ENCODE results near the gene CCNY. TPM values are rescaled to one million over a fixed set of nuclear protein-coding genes. Genes with fewer than 3 reads are reported as not detected.

CCNY gene
- polyA plus RNA-seq, 2 of the 4 experiments (the other 2 are of a cell fraction) = 28.1 to 55.5 TPM

GRCh38 chr10:35384265-35384868 is 48.1 kb downstream of the CCNY start:
- 92% methylated on average over 10 of the region's 10 CpGs for WGBS (ENCODE audit: missing lambda C conversion rate)
- FAIRE-seq (no peak), DNase-seq (ENCODE audit: low read depth in 1 of 2, low spot score in 1 of 2) (no peak), ATAC-seq (no peak)
- POLR2A ChIA-PET = no interaction called here
- CTCF ChIA-PET = interaction anchor here (0.7 to 1.2 kb wide), 6 partner anchors 12 to 179 kb away, joined by 3 to 5 read pairs (median 3); no protein-coding TSS in a partner anchor
- no peak for TF ChIP-seq HEYL (CRISPR knock-in tag; IDR thresholded peaks at IDR 0.05)
- TF ChIP-seq, protein P1, sequence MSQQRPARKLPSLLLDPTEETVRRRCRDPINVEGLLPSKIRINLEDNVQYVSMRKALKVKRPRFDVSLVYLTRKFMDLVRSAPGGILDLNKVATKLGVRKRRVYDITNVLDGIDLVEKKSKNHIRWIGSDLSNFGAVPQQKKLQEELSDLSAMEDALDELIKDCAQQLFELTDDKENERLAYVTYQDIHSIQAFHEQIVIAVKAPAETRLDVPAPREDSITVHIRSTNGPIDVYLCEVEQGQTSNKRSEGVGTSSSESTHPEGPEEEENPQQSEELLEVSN (IDR thresholded peaks at IDR 0.05; ENCODE audit: borderline replicate concordance, low read depth) = no peak
- TF ChIP-seq ZC3H11A (IDR thresholded peaks at IDR 0.05) = no peak
- TF ChIP-seq REST (IDR thresholded peaks at IDR 0.05) = no peak
- TF ChIP-seq NFE2L2 (conservative IDR thresholded peaks at IDR 0.05; ENCODE audit: low read length) = no peak
- TF ChIP-seq, protein P2, sequence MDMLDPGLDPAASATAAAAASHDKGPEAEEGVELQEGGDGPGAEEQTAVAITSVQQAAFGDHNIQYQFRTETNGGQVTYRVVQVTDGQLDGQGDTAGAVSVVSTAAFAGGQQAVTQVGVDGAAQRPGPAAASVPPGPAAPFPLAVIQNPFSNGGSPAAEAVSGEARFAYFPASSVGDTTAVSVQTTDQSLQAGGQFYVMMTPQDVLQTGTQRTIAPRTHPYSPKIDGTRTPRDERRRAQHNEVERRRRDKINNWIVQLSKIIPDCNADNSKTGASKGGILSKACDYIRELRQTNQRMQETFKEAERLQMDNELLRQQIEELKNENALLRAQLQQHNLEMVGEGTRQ (IDR thresholded peaks at IDR 0.05) = no peak
- TF ChIP-seq POLR2A (IDR thresholded peaks at IDR 0.05; ENCODE audit: low read length) = no peak
- no peak for TF ChIP-seq PBX3 (IDR thresholded peaks at IDR 0.05)
- TF ChIP-seq POLR2AphosphoS2 (conservative IDR thresholded peaks at IDR 0.05; ENCODE audit: low read length) = no peak
- no peak for TF ChIP-seq RFX5 (IDR thresholded peaks at IDR 0.05)
- no peak for TF ChIP-seq SMC3 (IDR thresholded peaks at IDR 0.05)
- no peak for TF ChIP-seq EP300 (IDR thresholded peaks at IDR 0.05)
- no peak for TF ChIP-seq ATOH8 (CRISPR knock-in tag; IDR thresholded peaks at IDR 0.05; ENCODE audit: low read depth)
- no peak for TF ChIP-seq SREBF2 (IDR thresholded peaks at IDR 0.05)
- no peak for TF ChIP-seq FOXS1 (CRISPR knock-in tag; IDR thresholded peaks at IDR 0.05)
- TF ChIP-seq JUNB (IDR thresholded peaks at IDR 0.05) = no peak
- no peak overlapping the region for H3K4me2 ChIP-seq
- peaks cover 31% of the 10 kb centered on the region for H3K4me1 ChIP-seq
- H3K9me3 ChIP-seq = no peaks in the 10 kb centered on the region
- no peak overlapping the region for H3K4me3 ChIP-seq
- no peak overlapping the region for H3K27ac ChIP-seq

GRCh38 chr10:35386594-35387174 is 50.4 kb downstream of the CCNY start:
- ChIA-PET CTCF (interaction anchor here (0.5 to 2.3 kb wide), 4 partner anchors 13 to 150 kb away, joined by 3 to 6 read pairs (median 3); no protein-coding TSS in a partner anchor), POLR2A (no interaction called here)
- Histone ChIP-seq H3K4me2 (peak overlapping the region; percentile 53), H3K4me3 (no peak overlapping the region), H3K4me1 (peaks cover 31% of the 10 kb centered on the region), H3K9me3 (peaks cover 16% of the 10 kb centered on the region; the same call in 2 of the 3 replicates), H3K27ac (peak overlapping the region; percentile 29 to 48; a peak in 4 of 6 replicates)
- FAIRE-seq = no peak
- WGBS (ENCODE audit: missing lambda C conversion rate) = 55% methylated on average over 5 of the region's 5 CpGs
- DNase-seq (ENCODE audit: low read depth in 1 of 2, low spot score in 1 of 2) = no peak
- no peak for ATAC-seq
- TF ChIP-seq ELK1 (IDR thresholded peaks at IDR 0.05; ENCODE audit: low read depth, low read length) (no peak), EHMT2 (IDR thresholded peaks at IDR 0.05; ENCODE audit: low read depth) (no peak), EP300 (IDR thresholded peaks at IDR 0.05) (no peak), PHF8 (IDR thresholded peaks at IDR 0.05; ENCODE audit: borderline replicate concordance, low read depth) (no peak), EHF (CRISPR knock-in tag; IDR thresholded peaks at IDR 0.05) (no peak), CBX2 (IDR thresholded peaks at IDR 0.05; ENCODE audit: borderline replicate concordance, low read depth) (no peak), FOSL2 (IDR thresholded peaks at IDR 0.05) (no peak), FOSL2 (CRISPR knock-in tag; IDR thresholded peaks at IDR 0.05) (no peak), PBX3 (IDR thresholded peaks at IDR 0.05) (no peak), POLR2AphosphoS2 (conservative IDR thresholded peaks at IDR 0.05; ENCODE audit: low read length) (no peak), JUN (IDR thresholded peaks at IDR 0.05) (no peak), CTCF (IDR thresholded peaks at IDR 0.05) (no peak), HDAC2 (IDR thresholded peaks at IDR 0.05) (no peak)
